GM12878 (cell line): Measurements from ENCODE around the gene CTR9. TPM values are rescaled to one million over a fixed set of nuclear protein-coding genes. Genes with fewer than 3 reads are reported as not detected.

ENCODE experiments used
- ATAC-seq: fragments of 200-7000 bp; cut with Tn5 transposase; 3 replicates; pipeline ENCODE4 v1.9.1; 2020; ENCODE audit warnings: mild to moderate bottlenecking, moderate library complexity
- BruUV-seq: library from RNA; stranded (reverse); fragments of 400-500 nt; replicated peaks from 2 replicates; lab custom pipeline; 2021; lab: Mats Ljungman, UMichigan
- CTCF ChIA-PET: fragments of 300-600 bp; sonication (Branson Sonifier 250); formaldehyde crosslinking; extraction: SDS; loops from one replicate; lab custom pipeline; 2021; ENCODE audit warnings: inconsistent platforms; lab: Yijun Ruan, JAX
- POLR2A ChIA-PET: fragments of 350-600 bp; formaldehyde crosslinking; extraction: SDS; loops from one replicate; lab custom pipeline; 2021; ENCODE audit warnings: inconsistent platforms; lab: Charles Lee
- RAD21 ChIA-PET: fragments of 300-600 bp; sonication (Branson Sonifier 250); formaldehyde crosslinking; loops from one replicate; lab custom pipeline; 2023; ENCODE audit warnings: antibody characterized with exemption; ENCODE audit not compliant: unreplicated experiment; lab: Charles Lee
- SMC1A ChIA-PET: fragments of 300-600 bp; sonication (Branson Sonifier 250); formaldehyde crosslinking; loops from one replicate; lab custom pipeline; 2023; ENCODE audit not compliant: unreplicated experiment, uncharacterized antibody; lab: Charles Lee
- DNase-seq: peaks from one replicate; pipeline ENCODE4 v3.0.0-alpha.2; 2011; ENCODE audit warnings: low read depth, low spot score
- FAIRE-seq: peaks from 3 replicates; lab custom pipeline; 2011; peaks lifted over from hg19 to GRCh38; lab: Jason Lieb, UNC
- H2AFZ ChIP-seq: 2 replicates; pipeline ENCODE4 v1.6.0; 2011; ENCODE audit warnings: low read depth, low read length, control low read depth; ENCODE audit not compliant: control insufficient read depth
- H3K27ac ChIP-seq: 2 replicates; pipeline ENCODE4 v1.5.1; 2011; ENCODE audit warnings: control low read depth; ENCODE audit not compliant: control insufficient read depth, insufficient read depth
- H3K27me3 ChIP-seq, 2 experiments: replicated peaks in 1 of 2; 2 replicates each; pipeline versions ENCODE4 v1.6.0 to v1.6.1; 2011; ENCODE audit warnings: low read length in 1 of 2; ENCODE audit not compliant: control insufficient read depth in 2 of 2, insufficient read depth in 2 of 2
- H3K36me3 ChIP-seq, 2 experiments: 2 replicates each; pipeline ENCODE4 v1.5.1; 2011; ENCODE audit warnings: low read length in 1 of 2; ENCODE audit not compliant: control insufficient read depth in 2 of 2, insufficient read depth in 2 of 2
- H3K4me1 ChIP-seq: 2 replicates; pipeline ENCODE4 v1.6.1; 2011; ENCODE audit warnings: mild to moderate bottlenecking, low read length, moderate library complexity, mixed read lengths; ENCODE audit not compliant: control insufficient read depth, insufficient read depth
- H3K4me2 ChIP-seq: 2 replicates; pipeline ENCODE4 v1.6.0; 2011; ENCODE audit warnings: control low read depth; ENCODE audit not compliant: control insufficient read depth, insufficient read depth
- H3K4me3 ChIP-seq: fragments of 200-600 bp; sonication (generic); 2 replicates; pipeline ENCODE4 v1.5.1; 2016
- H3K79me2 ChIP-seq: 2 replicates; pipeline ENCODE4 v1.6.0; 2011; ENCODE audit warnings: low read length; ENCODE audit not compliant: control insufficient read depth, insufficient read depth
- H3K9ac ChIP-seq: 2 replicates; pipeline ENCODE4 v1.8.0; 2011; ENCODE audit warnings: low read length, control low read depth, mixed read lengths; ENCODE audit not compliant: control insufficient read depth, insufficient read depth
- H3K9me3 ChIP-seq: replicated peaks from 3 replicates; pipeline ENCODE4 v1.5.1; 2011; ENCODE audit warnings: mild to moderate bottlenecking, low read length; ENCODE audit not compliant: control insufficient read depth, insufficient read depth
- H4K20me1 ChIP-seq: 2 replicates; pipeline ENCODE4 v1.6.0; 2011; ENCODE audit not compliant: control insufficient read depth, insufficient read depth
- BCL3 ChIP-seq: IDR thresholded peaks from 2 replicates; pipeline ENCODE4 v1.6.1; 2011; ENCODE audit warnings: borderline replicate concordance, low read depth, mild to moderate bottlenecking, moderate library complexity, low read length; ENCODE audit not compliant: insufficient read depth, poor library complexity, severe bottlenecking
- BHLHE40 ChIP-seq, 2 experiments: fragments of 450-650 bp in 1 of 2; IDR thresholded peaks; 2 replicates each; pipeline ENCODE4 v1.6.1; 2011 to 2017; ENCODE audit warnings: low read depth in 2 of 2, borderline replicate concordance in 1 of 2, improper control_type of control experiment in 1 of 2, low read length in 1 of 2, mild to moderate bottlenecking in 1 of 2
- IKZF2 ChIP-seq, 2 experiments: fragments of 450-650 bp; IDR thresholded peaks; 2 replicates each; pipeline ENCODE4 v1.6.1; 2017; ENCODE audit warnings: mild to moderate bottlenecking in 2 of 2, moderate library complexity in 2 of 2
- RUNX3 ChIP-seq: IDR thresholded peaks from 2 replicates; pipeline ENCODE4 v1.6.1; 2012; ENCODE audit warnings: low read length, inconsistent platforms
- SP1 ChIP-seq: IDR thresholded peaks from one replicate; pipeline ENCODE4 v1.6.1; 2011; ENCODE audit warnings: low read depth, low read length
- SUPT20H ChIP-seq: IDR thresholded peaks from 2 replicates; pipeline ENCODE4 v1.6.1; 2011; ENCODE audit warnings: low read depth, mild to moderate bottlenecking, low read length, moderate library complexity, borderline replicate concordance; ENCODE audit not compliant: control insufficient read depth
- WGBS: methylation state at CpG from one replicate; pipeline ENCODE4 v1.1.6; 2016; ENCODE audit warnings: low lambda C conversion rate; ENCODE audit not compliant: insufficient replicate concordance, insufficient coverage; ENCODE audit errors: missing lambda C conversion rate; 5-methylcytosine and 5-hydroxymethylcytosine counted together
- in situ Hi-C: fragments of 300-500 bp; cut with MboI; formaldehyde crosslinking; loops from 9 replicates; pipeline ENCODE4 v1.14.3; 2018; ENCODE audit warnings: mixed read lengths
- intact Hi-C: fragments of 100-400 bp; cut with micrococcal nuclease; formaldehyde crosslinking; loops from one replicate; pipeline ENCODE4 v1.14.2; 2022; ENCODE audit not compliant: unreplicated experiment
- polyA plus RNA-seq, 11 experiments: library from polyadenylated mRNA; depleted of rRNA in 4 of 11; unstranded in 6 of 11; stranded (reverse) in 5 of 11; fragments of >200 nt; fragmentation: Nextera tagmentation in 4 of 11; fragmentation: Illumina TruSeq in 1 of 11; extraction: Ambion mirVana in 4 of 11; extraction: Trizol in 1 of 11; gene quantifications; 1 replicate in 1 of 11; 2 replicates in 10 of 11; pipeline versions ENCODE4 v1.2.1 to v1.2.3, GENCODE V29; 2011 to 2016; ENCODE audit warnings: inconsistent platforms in 2 of 11, missing spikeins in 2 of 11, low read depth in 1 of 11
- total RNA-seq, 4 experiments: library from RNA; depleted of rRNA in 3 of 4; stranded (reverse); fragments of >200 nt in 3 of 4; fragmentation: Illumina TruSeq in 1 of 4; extraction: Trizol in 1 of 4; gene quantifications; 2 replicates each; pipeline versions ENCODE4 v1.2.1 to v1.2.3, GENCODE V29; 2013 to 2021

The CTR9 gene
- total and polyA plus RNA-seq, 10 of the 15 experiments (the other 5 are each of a cell fraction or from before 2014, with no cell fraction given), result 13.9 to 54.9 (median 28.9) TPM

GRCh38 chr11:10728154-10728553, 22.9 kb upstream of the CTR9 start (continued):
- TF ChIP-seq SP1, result no peak

GRCh38 chr11:10728789-10729472, 22.1 kb upstream of the CTR9 start:
- ATAC-seq, result no peak
- no peak overlapping the region for H3K4me3 ChIP-seq
- no TSS peak for BruUV-seq
- H2AFZ ChIP-seq, result no peak overlapping the region
- no peak for DNase-seq
- intact Hi-C loops, result no loop called here
- no peaks in the 10 kb centered on the region; the same call in 2 of the 3 replicates for H3K9me3 ChIP-seq
- POLR2A ChIA-PET, result no interaction called here
- no peaks in the 10 kb centered on the region for H4K20me1 ChIP-seq
- SMC1A ChIA-PET, result interaction anchor here (1.1 to 2.2 kb wide), 5 partner anchors 9 to 323 kb away, joined by 3 to 11 read pairs (median 4); no protein-coding TSS in a partner anchor
- H3K36me3 ChIP-seq, result no peaks in the 10 kb centered on the region
- no peak overlapping the region for H3K27ac ChIP-seq
- 66% methylated on average over 20 of the region's 20 CpGs for WGBS
- H3K4me1 ChIP-seq, result peaks cover 6% of the 10 kb centered on the region
- TF ChIP-seq RUNX3, result no peak
- TF ChIP-seq SUPT20H, result no peak
- TF ChIP-seq IKZF2 (IDR thresholded peaks at IDR 0.05), result no peak
- 0 out of 4 replicates have a peak, but pooled peaks of 1 of the 2 experiments have one; percentile 7 for TF ChIP-seq BHLHE40 (IDR thresholded peaks at IDR 0.05; ENCODE audit: borderline replicate concordance in 1 of 2, low read depth in 2 of 2, low read length in 1 of 2)
- TF ChIP-seq BCL3, result no peak
- no peaks in the 10 kb centered on the region; a peak in 2 of 4 replicates for H3K27me3 ChIP-seq
- H3K4me2 ChIP-seq, result no peak overlapping the region
- H3K9ac ChIP-seq, result no peak overlapping the region
- RAD21 ChIA-PET, result no interaction called here
- in situ Hi-C loops, result no loop called here
- CTCF ChIA-PET, result interaction anchor here (0.9 kb wide), 1 partner anchor 105 kb away, joined by 3 read pairs; no protein-coding TSS in a partner anchor
- FAIRE-seq, result no peak
- no peaks in the 10 kb centered on the region for H3K79me2 ChIP-seq
